ENCODE data around the gene DIPK1C. TPM values are rescaled to one million over a fixed set of nuclear protein-coding genes. Genes with fewer than 3 reads are reported as not detected.

The DIPK1C gene
- total RNA-seq: not detected
- not detected for total RNA-seq (2013)

DNA sequence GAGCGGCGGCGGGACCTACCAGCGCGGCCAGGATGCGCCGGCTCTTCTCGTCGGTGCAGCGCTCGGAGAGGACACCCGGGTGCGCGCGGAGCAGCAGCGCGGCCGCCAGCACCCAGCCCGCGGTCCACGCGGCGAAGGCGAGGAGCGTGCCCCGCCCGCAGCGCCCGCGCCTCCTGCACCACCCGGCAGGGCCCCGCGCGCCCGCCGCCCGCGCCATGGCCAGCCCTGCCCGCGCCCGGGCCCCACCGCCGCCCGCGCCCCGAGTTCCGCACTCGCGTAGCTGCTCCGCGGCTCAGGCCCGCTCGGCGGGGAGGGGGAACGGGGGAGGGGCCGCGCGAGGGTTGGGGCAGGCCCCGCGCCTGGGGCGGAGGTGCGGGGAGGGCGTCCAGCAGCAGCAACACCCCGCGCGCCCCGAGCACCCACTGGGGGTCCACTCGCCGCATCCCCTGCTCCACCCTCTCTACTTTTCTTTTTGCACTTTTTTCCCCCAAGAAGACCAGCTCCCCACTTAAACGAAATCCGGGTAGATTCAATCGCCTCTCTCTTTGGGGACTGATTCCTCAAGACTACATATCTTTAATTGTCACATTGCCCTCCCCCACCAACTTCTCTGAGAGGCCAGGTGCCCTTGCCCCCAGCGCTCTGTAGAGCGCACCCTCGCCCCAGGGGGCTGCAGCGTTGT, at the start of gene DIPK1C:
Gene DIPK1C (minus strand): TSS at position 266 of the 682 bp plus-strand sequence. CDS start 49 bp downstream, at position 217.
- H3K9me3 Mint-ChIP-seq: no peaks in the 10 kb centered on the region
- WGBS (ENCODE audit: insufficient coverage): 1% methylated on average over 76 of the region's 76 CpGs
- H3K36me3 Mint-ChIP-seq: no peaks in the 10 kb centered on the region
- ATAC-seq: no peak
- intact Hi-C loops (cut with micrococcal nuclease): no loop called here
- peaks cover 12% of the 10 kb centered on the region for H3K27me3 ChIP-seq (ENCODE audit: control insufficient read depth, insufficient read depth, low read length)
- no peak within 1 kb of the TSS for H3K27ac ChIP-seq (ENCODE audit: low read length)
- no peak for DNase-seq
- TF ChIP-seq, protein P1, sequence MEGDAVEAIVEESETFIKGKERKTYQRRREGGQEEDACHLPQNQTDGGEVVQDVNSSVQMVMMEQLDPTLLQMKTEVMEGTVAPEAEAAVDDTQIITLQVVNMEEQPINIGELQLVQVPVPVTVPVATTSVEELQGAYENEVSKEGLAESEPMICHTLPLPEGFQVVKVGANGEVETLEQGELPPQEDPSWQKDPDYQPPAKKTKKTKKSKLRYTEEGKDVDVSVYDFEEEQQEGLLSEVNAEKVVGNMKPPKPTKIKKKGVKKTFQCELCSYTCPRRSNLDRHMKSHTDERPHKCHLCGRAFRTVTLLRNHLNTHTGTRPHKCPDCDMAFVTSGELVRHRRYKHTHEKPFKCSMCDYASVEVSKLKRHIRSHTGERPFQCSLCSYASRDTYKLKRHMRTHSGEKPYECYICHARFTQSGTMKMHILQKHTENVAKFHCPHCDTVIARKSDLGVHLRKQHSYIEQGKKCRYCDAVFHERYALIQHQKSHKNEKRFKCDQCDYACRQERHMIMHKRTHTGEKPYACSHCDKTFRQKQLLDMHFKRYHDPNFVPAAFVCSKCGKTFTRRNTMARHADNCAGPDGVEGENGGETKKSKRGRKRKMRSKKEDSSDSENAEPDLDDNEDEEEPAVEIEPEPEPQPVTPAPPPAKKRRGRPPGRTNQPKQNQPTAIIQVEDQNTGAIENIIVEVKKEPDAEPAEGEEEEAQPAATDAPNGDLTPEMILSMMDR (IDR thresholded peaks at IDR 0.05): no peak
- H3K4me1 ChIP-seq (ENCODE audit: control insufficient read depth, insufficient read depth, low read length): peaks cover 3% of the 10 kb centered on the region
- no peaks in the 10 kb centered on the region for H3K36me3 ChIP-seq (ENCODE audit: control insufficient read depth, insufficient read depth, low read length)
- no peaks in the 10 kb centered on the region for H3K9me3 ChIP-seq (ENCODE audit: control insufficient read depth, insufficient read depth, low read length)
- no peak within 1 kb of the TSS for H3K27ac Mint-ChIP-seq
- H3K4me3 ChIP-seq (ENCODE audit: low read length): no peak within 1 kb of the TSS
- H3K27me3 Mint-ChIP-seq (ENCODE audit: low read depth in 2 of 2): peaks cover 31 to 47% of the 10 kb centered on the region in 2 donors
- peaks cover 0 to 5% of the 10 kb centered on the region in 2 donors for H3K4me1 Mint-ChIP-seq
- H3K4me3 Mint-ChIP-seq: no peak within 1 kb of the TSS

DNA sequence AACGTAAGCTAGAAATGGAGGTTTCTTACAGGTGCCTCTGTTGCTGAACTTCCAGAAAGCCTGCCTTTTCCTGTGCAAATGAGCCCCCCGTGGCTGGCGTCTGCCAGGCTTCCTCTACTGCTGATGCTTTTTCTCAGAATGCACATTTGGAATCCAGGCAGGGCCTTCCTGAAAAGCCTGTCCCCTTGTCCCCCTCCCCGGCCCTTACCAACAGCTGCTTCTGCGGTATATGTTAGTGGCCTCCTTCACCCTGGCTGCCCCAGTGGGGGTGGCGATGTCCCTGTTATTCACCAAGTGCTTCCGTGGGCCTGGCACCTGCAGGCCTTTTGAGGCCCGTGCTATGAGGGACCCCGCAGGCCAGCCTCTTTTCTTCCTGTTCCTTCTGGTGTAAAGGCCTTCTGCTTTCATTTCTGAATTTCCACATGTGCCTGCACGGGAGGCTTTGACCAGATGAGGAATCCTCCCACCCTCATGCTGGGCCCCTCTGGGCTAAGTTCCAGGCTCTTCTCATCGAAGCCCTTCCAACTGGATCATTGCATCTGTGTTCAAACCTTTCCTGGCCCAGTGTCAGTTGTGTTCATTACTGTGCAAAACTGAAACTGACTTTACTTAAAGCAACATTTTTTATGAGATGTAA, 49.5 kb upstream of the DIPK1C start:
- Histone ChIP-seq H3K36me3 (ENCODE audit: control insufficient read depth, insufficient read depth, low read length) (peaks cover 78% of the 10 kb centered on the region), H3K27me3 (ENCODE audit: control insufficient read depth, insufficient read depth, low read length) (no peaks in the 10 kb centered on the region), H3K27ac (ENCODE audit: low read length) (no peak overlapping the region), H3K4me3 (ENCODE audit: low read length) (no peak overlapping the region), H3K4me1 (ENCODE audit: control insufficient read depth, insufficient read depth, low read length) (no peaks in the 10 kb centered on the region), H3K9me3 (ENCODE audit: control insufficient read depth, insufficient read depth, low read length) (no peaks in the 10 kb centered on the region)
- Mint-ChIP-seq H3K9me3 (no peaks in the 10 kb centered on the region), H3K36me3 (peaks cover 6% of the 10 kb centered on the region), H3K27me3 (ENCODE audit: low read depth in 2 of 2) (no peaks in the 10 kb centered on the region), H3K27ac (peak overlapping the region; percentile 19 to 71), H3K4me3 (no peak overlapping the region), H3K4me1 (peaks cover 5 to 16% of the 10 kb centered on the region in 2 donors)
- intact Hi-C loops (cut with micrococcal nuclease): no loop called here
- ATAC-seq (no peak), DNase-seq (no peak)
- WGBS (ENCODE audit: insufficient coverage): 50% methylated on average over 11 of the region's 11 CpGs
- TF ChIP-seq, protein P1 (IDR thresholded peaks at IDR 0.05): no peak

DNA sequence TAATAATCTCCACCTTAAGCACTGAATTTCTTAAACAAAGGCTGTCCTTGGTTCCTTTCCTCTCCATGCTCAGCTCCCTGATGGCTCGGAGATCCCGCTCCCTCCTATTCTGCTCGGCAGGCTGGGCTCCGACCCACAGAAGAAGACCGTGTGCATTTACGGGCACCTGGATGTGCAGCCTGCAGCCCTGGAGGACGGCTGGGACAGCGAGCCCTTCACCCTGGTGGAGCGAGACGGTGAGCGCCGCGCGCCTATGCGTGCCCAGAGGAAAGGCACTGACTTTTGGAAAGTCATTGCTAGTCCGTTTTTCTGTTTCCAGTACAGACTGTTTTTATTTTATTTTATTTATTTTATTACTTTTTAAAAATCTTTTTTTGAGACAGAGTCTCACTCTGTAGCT, 48.7 kb upstream of the DIPK1C start:
- Mint-ChIP-seq H3K27ac (no peak overlapping the region), H3K4me1 (peaks cover 5 to 21% of the 10 kb centered on the region in 2 donors), H3K9me3 (no peaks in the 10 kb centered on the region), H3K36me3 (peaks cover 6% of the 10 kb centered on the region), H3K4me3 (no peak overlapping the region), H3K27me3 (ENCODE audit: low read depth in 2 of 2) (no peaks in the 10 kb centered on the region)
- Histone ChIP-seq H3K4me1 (ENCODE audit: control insufficient read depth, insufficient read depth, low read length) (peaks cover 5% of the 10 kb centered on the region), H3K27me3 (ENCODE audit: control insufficient read depth, insufficient read depth, low read length) (no peaks in the 10 kb centered on the region), H3K4me3 (ENCODE audit: low read length) (no peak overlapping the region), H3K9me3 (ENCODE audit: control insufficient read depth, insufficient read depth, low read length) (no peaks in the 10 kb centered on the region), H3K36me3 (ENCODE audit: control insufficient read depth, insufficient read depth, low read length) (peaks cover 76% of the 10 kb centered on the region), H3K27ac (ENCODE audit: low read length) (no peak overlapping the region)
- TF ChIP-seq, protein P1 (IDR thresholded peaks at IDR 0.05): no peak
- ATAC-seq: no peak
- WGBS (ENCODE audit: insufficient coverage): 96% methylated on average over 15 of the region's 16 CpGs
- no peak for DNase-seq
- intact Hi-C loops (cut with micrococcal nuclease): no loop called here
